Testis (tissue), 3 donors: Measurements from ENCODE around the gene FTSJ3. TPM values are rescaled to one million over a fixed set of nuclear protein-coding genes. Genes with fewer than 3 reads are reported as not detected.
"Not testable (repeated sequence)": the region's sequence is repeated elsewhere in the genome, so short reads cannot be mapped to it uniquely, and the experiment has no call there.

Source experiments
- DNase-seq: peaks from one replicate; pipeline ENCODE4 v3.0.0-alpha.2; 2019
- H3K27ac ChIP-seq, 2 donors: fragments of 200-600 bp; sonication (generic); one replicate each; pipeline ENCODE4 v1.5.1; 2019
- H3K27me3 ChIP-seq: fragments of 200-600 bp; sonication (generic); one replicate; pipeline ENCODE4 v1.5.1; 2019
- H3K36me3 ChIP-seq: fragments of 200-600 bp; sonication (generic); one replicate; pipeline ENCODE4 v1.5.1; 2017; ENCODE audit warnings: low read depth; ENCODE audit errors: missing control alignments
- H3K4me1 ChIP-seq: fragments of 200-600 bp; sonication (generic); one replicate; pipeline ENCODE4 v1.5.1; 2019
- H3K4me3 ChIP-seq, 2 donors: fragments of 200-600 bp; sonication (generic); one replicate each; pipeline ENCODE4 v1.5.1; 2017 to 2019
- H3K9me3 ChIP-seq: fragments of 200-600 bp; sonication (generic); one replicate; pipeline ENCODE4 v1.5.1; 2017
- POLR2A ChIP-seq: fragments of 450-650 bp; IDR thresholded peaks from one replicate; pipeline ENCODE4 v1.6.1; 2017; ENCODE audit warnings: antibody characterized with exemption, mild to moderate bottlenecking, moderate library complexity
- WGBS, 2 donors: methylation state at CpG; one replicate each; pipeline ENCODE4 v1.1.5; 2018; 5-methylcytosine and 5-hydroxymethylcytosine counted together
- intact Hi-C: fragments of 100-400 bp; cut with DNase I; formaldehyde crosslinking; loops from one replicate; pipeline ENCODE4 v1.15.1; 2023; ENCODE audit warnings: low total_unique reads
- polyA plus RNA-seq: library from polyadenylated mRNA; stranded (reverse); fragments of 350-450 nt; fragmentation: Illumina TruSeq; extraction: RNeasy Lipid Tissue Mini Kit (QIAGEN cat#74804); gene quantifications from one replicate; pipeline ENCODE4 v1.2.3, GENCODE V29; 2014; ENCODE audit warnings: low read depth, low replicate concordance; ENCODE audit not compliant: insufficient read depth
- total RNA-seq, 2 donors: library from RNA; depleted of rRNA; stranded (reverse); fragments of >200 nt; gene quantifications; one replicate each; pipeline ENCODE4 v1.2.3, GENCODE V29; 2016
- TF ChIP-seq, protein P1 (sequence below), 3 experiments: fragments of 450-650 bp in 2 of 3; fragments of 200-600 bp in 1 of 3; sonication (generic) in 1 of 3; IDR thresholded peaks; one replicate each; pipeline ENCODE4 v1.5.1; 2016 to 2019; ENCODE audit warnings: antibody characterized with exemption in 3 of 3, mild to moderate bottlenecking in 2 of 3, moderate library complexity in 1 of 3

The FTSJ3 gene
- total and polyA plus RNA-seq, 3 donors from 2014 or later: 39.9 to 59.7 (median 47.2) TPM

DNA sequence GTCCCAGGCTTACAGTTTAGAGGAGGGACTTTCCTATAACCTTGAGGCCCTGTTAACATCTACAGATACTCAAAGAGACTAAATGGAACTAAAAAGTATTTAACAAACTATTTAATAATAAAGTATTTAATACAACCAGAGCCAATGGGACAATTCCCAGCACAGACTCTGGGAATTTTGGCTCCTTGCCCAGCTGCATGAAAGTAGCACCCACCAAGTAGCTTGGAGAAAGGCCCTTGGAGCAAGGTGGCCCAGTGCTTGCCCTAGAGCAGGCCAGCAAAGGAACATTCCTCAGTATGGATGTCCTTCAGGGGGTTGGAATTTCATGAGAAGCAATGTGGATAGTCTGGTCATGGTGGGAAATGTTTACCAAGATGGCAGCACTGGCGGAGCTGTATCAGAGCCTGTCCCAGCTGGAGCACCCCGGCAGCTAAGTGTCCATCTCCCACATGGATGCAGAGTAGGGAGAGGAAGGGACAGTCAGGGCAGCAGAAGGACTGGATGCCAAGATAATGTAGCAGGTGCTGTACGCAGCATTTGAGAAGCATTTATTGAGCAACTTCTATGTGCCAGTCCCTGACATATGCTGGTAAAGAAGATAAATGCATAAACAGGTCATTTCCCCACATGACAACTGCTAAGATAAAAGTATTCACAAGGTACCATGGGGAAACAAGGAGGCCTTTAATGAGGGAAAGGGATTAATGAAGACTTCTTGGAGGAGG lies 20.2 kb upstream of the FTSJ3 start:
- no peak for TF ChIP-seq POLR2A
- TF ChIP-seq, protein P1, sequence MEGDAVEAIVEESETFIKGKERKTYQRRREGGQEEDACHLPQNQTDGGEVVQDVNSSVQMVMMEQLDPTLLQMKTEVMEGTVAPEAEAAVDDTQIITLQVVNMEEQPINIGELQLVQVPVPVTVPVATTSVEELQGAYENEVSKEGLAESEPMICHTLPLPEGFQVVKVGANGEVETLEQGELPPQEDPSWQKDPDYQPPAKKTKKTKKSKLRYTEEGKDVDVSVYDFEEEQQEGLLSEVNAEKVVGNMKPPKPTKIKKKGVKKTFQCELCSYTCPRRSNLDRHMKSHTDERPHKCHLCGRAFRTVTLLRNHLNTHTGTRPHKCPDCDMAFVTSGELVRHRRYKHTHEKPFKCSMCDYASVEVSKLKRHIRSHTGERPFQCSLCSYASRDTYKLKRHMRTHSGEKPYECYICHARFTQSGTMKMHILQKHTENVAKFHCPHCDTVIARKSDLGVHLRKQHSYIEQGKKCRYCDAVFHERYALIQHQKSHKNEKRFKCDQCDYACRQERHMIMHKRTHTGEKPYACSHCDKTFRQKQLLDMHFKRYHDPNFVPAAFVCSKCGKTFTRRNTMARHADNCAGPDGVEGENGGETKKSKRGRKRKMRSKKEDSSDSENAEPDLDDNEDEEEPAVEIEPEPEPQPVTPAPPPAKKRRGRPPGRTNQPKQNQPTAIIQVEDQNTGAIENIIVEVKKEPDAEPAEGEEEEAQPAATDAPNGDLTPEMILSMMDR (IDR thresholded peaks at IDR 0.05): no peak
- peaks cover 3% of the 10 kb centered on the region for H3K4me1 ChIP-seq
- no peaks in the 10 kb centered on the region for H3K9me3 ChIP-seq
- WGBS, 2 donors: 79 to 82% methylated on average over 3 of the region's 3 CpGs
- no peak overlapping the region for H3K27ac ChIP-seq
- H3K4me3 ChIP-seq: no peak overlapping the region
- no peaks in the 10 kb centered on the region for H3K27me3 ChIP-seq
- intact Hi-C loops: no loop called here
- no peaks in the 10 kb centered on the region for H3K36me3 ChIP-seq
- no peak for DNase-seq

DNA sequence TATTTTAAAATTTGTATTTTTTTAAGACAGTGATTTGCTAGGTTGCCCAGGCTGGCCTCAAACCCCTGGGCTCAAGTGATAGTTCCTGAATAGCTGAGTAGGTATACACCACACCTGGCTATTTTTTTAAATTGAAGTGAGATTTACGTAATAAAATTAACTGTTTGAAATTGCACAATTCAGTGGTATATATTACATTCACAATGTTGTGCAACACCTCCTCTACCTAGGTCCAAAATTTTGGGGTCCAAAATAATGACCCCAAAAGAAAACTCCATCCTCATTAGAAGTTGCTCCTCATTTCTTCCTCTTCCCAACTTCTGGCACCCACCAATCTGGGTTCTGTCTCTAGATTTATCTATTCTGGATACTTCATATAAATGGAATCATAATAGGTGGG lies 18.0 kb upstream of the FTSJ3 start:
- no peaks in the 10 kb centered on the region for H3K9me3 ChIP-seq
- peaks cover 13% of the 10 kb centered on the region for H3K4me1 ChIP-seq
- no peak overlapping the region for H3K4me3 ChIP-seq
- no peak overlapping the region for H3K27ac ChIP-seq
- DNase-seq: no peak
- 54 to 55% methylated on average over 1 of the region's 1 CpG for WGBS, 2 donors
- no peak for TF ChIP-seq POLR2A
- TF ChIP-seq, protein P1 (IDR thresholded peaks at IDR 0.05): no peak
- no peaks in the 10 kb centered on the region for H3K36me3 ChIP-seq
- intact Hi-C loops: no loop called here
- H3K27me3 ChIP-seq: no peaks in the 10 kb centered on the region

- Histone ChIP-seq H3K4me3 (peak overlapping the region in 1 of 2 donors; percentile 96), H3K27ac (peak overlapping the region; percentile 91 to 97), H3K36me3 (no peaks in the 10 kb centered on the region), H3K9me3 (no peaks in the 10 kb centered on the region), H3K4me1 (peaks cover 27% of the 10 kb centered on the region), H3K27me3 (no peaks in the 10 kb centered on the region)
- WGBS, 2 donors: 53 to 57% methylated on average over 9 of the region's 9 CpGs
- TF ChIP-seq, protein P1 (IDR thresholded peaks at IDR 0.05): no peak
- TF ChIP-seq POLR2A: no peak
- intact Hi-C loops: no loop called here
- no peak for DNase-seq
Measured at GRCh38 chr17:63843910-63844677, 16.6 kb upstream of the FTSJ3 start.

GRCh38 chr17:63843387-63843888 lies 16.0 kb upstream of the FTSJ3 start:
- intact Hi-C loops, H3K27me3 ChIP-seq, H3K9me3 ChIP-seq, H3K36me3 ChIP-seq: not testable (repeated sequence)
- WGBS, 2 donors: 2 to 4% methylated on average over 10 to 19 of the region's 19 CpGs
- Histone ChIP-seq H3K27ac (peak overlapping the region; percentile 91 to 97), H3K4me1 (peaks cover 34% of the 10 kb centered on the region), H3K4me3 (peak overlapping the region; percentile 88 to 96)
- DNase-seq: peak; percentile 69

- Histone ChIP-seq H3K27ac (peak within 1 kb of the TSS; percentile 91 to 97), H3K4me1 (peaks cover 40% of the 10 kb centered on the region), H3K27me3 (no peaks in the 10 kb centered on the region), H3K9me3 (no peaks in the 10 kb centered on the region), H3K36me3 (no peaks in the 10 kb centered on the region), H3K4me3 (peak within 1 kb of the TSS; percentile 88 to 96)
- peak; percentile 99 for DNase-seq
- WGBS, 2 donors: 1% methylated on average over 20 to 68 of the region's 92 CpGs
- intact Hi-C loops: no loop called here
- TF ChIP-seq, protein P1 (IDR thresholded peaks at IDR 0.05): peak in 1 of 3 experiments; percentile 10
- peak; percentile 51 for TF ChIP-seq POLR2A
Measured at GRCh38 chr17:63842540-63843386, 15.3 kb upstream of the FTSJ3 start, which contains the start of gene SMARCD2. SMARCD2 (minus strand) TSS chr17:63842685; CDS start chr17:63842674, 11 bp downstream.
